Muscle of leg (tissue), 11 donors: Measurements from ENCODE around the gene MGME1. TPM values are rescaled to one million over a fixed set of nuclear protein-coding genes. Genes with fewer than 3 reads are reported as not detected.
A peak's percentile ranks its signal among the peaks of the same experiment; 100 is the strongest.

ENCODE experiments used
- DNase-seq: peaks from one replicate; pipeline ENCODE4 v3.0.0; 2013
- H3K27ac ChIP-seq: one replicate; pipeline ENCODE4 v1.5.1; 2013; ENCODE audit warnings: mild to moderate bottlenecking, low read length, control low read depth
- H3K27me3 ChIP-seq: one replicate; pipeline ENCODE4 v1.6.1; 2013; ENCODE audit warnings: low read length; ENCODE audit not compliant: control insufficient read depth, insufficient read depth
- H3K36me3 ChIP-seq: one replicate; pipeline ENCODE4 v1.6.1; 2013; ENCODE audit warnings: low read length; ENCODE audit not compliant: control insufficient read depth, insufficient read depth
- H3K4me1 ChIP-seq: one replicate; pipeline ENCODE4 v1.6.1; 2013; ENCODE audit warnings: low read length; ENCODE audit not compliant: control insufficient read depth, insufficient read depth
- H3K4me3 ChIP-seq: one replicate; pipeline ENCODE4 v1.5.1; 2013; ENCODE audit warnings: low read length, control low read depth
- H3K9me3 ChIP-seq: replicated peaks from 2 replicates; pipeline ENCODE4 v1.6.1; 2013; ENCODE audit warnings: low read depth, low read length; ENCODE audit not compliant: control insufficient read depth
- WGBS: methylation state at CpG from one replicate; pipeline ENCODE4 v1.1.5; 2013; ENCODE audit warnings: missing lambda C conversion rate; ENCODE audit not compliant: insufficient coverage; 5-methylcytosine and 5-hydroxymethylcytosine counted together
- polyA plus RNA-seq, 8 donors: library from polyadenylated mRNA; unstranded; fragments of 120-200 nt; gene quantifications; one replicate each; pipeline versions ENCODE4 v1.2.1 to v1.2.3, GENCODE V29; 2013; ENCODE audit warnings: inconsistent platforms in 1 of 8, low replicate concordance in 1 of 8; ENCODE audit not compliant: insufficient read length in 8 of 8, insufficient read depth in 1 of 8
- total RNA-seq: library from RNA; stranded (reverse); fragments of 120-200 nt; gene quantifications from one replicate; pipeline ENCODE4 v1.2.4, GENCODE V29; 2013

Gene MGME1
- total and polyA plus RNA-seq, 9 donors = 10.4 to 23.9 (median 19.5) TPM

DNA sequence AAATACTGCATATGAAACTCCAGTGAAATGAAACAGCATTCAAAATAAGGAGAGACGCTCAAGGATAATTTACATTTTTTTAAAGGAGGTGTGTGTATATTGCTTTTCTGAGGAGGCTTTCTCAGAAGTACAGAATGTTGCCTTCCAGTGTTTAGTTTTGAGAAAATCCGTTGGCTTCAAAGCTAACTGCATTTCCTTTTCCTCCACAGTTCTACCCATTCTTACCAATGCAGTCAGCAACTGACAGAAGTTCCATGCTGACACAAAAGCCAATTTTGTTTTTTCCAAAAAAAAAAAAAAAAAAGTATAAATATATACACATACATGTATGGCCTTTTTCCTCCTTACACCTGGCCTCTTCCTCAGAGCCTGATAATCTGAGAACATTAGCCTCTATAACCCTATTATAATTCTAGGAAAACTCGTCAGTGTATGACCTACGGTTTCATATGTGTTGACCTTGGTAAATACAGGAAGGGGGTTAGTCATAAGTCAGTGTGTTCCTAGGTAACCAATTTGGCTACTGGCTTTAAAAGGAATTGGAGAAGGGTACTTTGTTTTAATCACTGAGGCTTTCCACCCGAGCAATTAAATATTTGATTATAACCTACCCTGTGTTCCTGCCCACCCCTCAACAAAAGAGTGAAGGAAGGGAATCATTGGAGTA is 24.2 kb downstream of the MGME1 start:
- 80% methylated on average over 1 of the region's 5 CpGs for WGBS
- Histone ChIP-seq H3K36me3 (peaks cover 19% of the 10 kb centered on the region), H3K4me1 (peaks cover 2% of the 10 kb centered on the region), H3K27me3 (no peaks in the 10 kb centered on the region), H3K4me3 (no peak overlapping the region), H3K9me3 (no peaks in the 10 kb centered on the region), H3K27ac (no peak overlapping the region)
- no peak for DNase-seq

DNA sequence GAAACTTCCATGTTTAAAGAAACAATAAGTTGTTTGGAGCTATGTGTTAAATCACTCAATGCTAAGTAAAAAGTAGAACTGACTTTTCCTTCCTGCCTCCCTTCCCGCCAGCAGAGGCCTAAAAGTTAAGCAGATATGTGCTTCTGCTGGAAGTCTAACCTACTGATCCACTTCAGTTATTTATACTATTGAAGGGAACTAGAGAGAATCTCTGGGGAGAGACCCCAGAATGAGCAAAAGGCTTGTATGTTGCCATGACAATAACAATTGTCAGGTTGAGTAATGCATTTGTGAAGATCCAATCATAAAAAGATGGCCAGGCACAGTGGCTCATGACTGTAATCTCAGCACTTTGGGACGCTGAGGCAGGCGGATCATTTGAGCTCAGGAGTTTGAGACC is 24.7 kb downstream of the MGME1 start:
- no CpG with 5 or more reads among the region's 3 CpGs for WGBS
- peaks cover 2% of the 10 kb centered on the region for H3K4me1 ChIP-seq
- no peak overlapping the region for H3K27ac ChIP-seq
- no peaks in the 10 kb centered on the region for H3K27me3 ChIP-seq
- no peak overlapping the region for H3K4me3 ChIP-seq
- DNase-seq = no peak
- no peaks in the 10 kb centered on the region for H3K9me3 ChIP-seq
- H3K36me3 ChIP-seq = peaks cover 19% of the 10 kb centered on the region

DNA sequence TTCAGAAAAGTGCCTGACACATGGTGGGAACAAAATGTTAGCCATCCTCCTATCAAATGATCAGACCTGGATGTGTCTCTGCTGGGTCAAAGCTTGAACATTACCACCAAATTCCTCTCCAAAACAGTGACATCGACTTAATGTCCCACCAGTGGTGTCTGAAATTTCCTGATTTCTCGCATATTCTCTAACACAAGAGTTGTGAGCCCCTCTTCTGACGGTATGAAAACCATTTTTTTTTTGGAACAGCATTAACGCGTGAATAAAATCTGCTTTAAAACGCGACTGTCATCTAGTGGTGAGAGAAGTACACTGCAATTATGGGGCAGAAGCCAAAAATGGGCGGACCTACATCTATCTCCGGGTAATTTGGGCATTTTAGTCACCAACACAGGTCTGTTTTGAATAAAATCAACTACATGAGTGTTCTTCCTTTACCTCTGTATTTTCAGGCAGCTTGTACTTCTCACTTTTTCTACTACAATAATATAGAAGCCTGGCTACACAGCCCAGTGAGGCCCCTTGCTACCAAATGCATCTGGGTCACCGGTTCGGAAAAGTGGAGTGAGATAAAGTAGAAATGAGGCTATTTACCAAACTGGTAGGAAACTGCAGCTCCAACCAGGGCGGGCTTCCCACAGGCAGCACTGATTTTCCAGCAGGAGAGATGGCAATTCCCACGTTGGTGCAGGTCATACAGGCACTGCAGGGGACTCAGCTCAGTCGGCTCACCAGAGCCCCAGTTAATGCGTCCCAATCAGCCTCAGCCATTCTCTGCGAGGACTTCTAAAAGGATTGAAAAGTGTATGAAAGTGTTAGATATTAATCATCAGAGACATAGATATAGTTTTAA is 27.4 kb downstream of the MGME1 start:
- 18% methylated on average over 8 of the region's 16 CpGs for WGBS
- H3K4me3 ChIP-seq = no peak overlapping the region

DNA sequence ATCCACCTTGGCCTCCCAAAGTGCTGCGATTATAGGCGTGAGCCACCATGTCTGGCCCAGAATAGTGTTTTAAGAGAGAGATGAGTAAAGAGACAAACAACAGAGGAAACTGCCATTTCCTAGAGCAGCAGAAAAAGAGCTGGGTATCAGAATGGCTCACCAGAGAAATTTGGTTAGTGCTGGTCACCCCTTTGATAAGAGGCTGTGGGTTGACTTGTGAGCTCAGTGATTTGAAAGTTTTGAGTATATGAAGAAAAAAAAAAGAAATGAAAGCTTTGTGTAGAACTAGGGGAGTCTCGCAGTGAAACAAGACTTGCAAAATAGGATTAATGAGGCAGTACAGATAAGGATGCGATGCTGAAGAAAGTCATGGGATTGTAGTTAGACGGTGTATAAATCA is 29.6 kb downstream of the MGME1 start:
- H3K36me3 ChIP-seq = no peaks in the 10 kb centered on the region
- peaks cover 3% of the 10 kb centered on the region for H3K4me1 ChIP-seq
- WGBS = 99% methylated on average over 5 of the region's 5 CpGs
- no peak for DNase-seq
- no peaks in the 10 kb centered on the region for H3K27me3 ChIP-seq
- no peak overlapping the region for H3K4me3 ChIP-seq
- no peak overlapping the region for H3K27ac ChIP-seq
- H3K9me3 ChIP-seq = no peaks in the 10 kb centered on the region

More for the DNA sequence above, 27.4 kb downstream of the MGME1 start:
- Histone ChIP-seq H3K27ac (no peak overlapping the region), H3K27me3 (no peaks in the 10 kb centered on the region), H3K9me3 (no peaks in the 10 kb centered on the region), H3K36me3 (no peaks in the 10 kb centered on the region), H3K4me1 (peaks cover 2% of the 10 kb centered on the region)
- DNase-seq = peak; percentile 80

DNA sequence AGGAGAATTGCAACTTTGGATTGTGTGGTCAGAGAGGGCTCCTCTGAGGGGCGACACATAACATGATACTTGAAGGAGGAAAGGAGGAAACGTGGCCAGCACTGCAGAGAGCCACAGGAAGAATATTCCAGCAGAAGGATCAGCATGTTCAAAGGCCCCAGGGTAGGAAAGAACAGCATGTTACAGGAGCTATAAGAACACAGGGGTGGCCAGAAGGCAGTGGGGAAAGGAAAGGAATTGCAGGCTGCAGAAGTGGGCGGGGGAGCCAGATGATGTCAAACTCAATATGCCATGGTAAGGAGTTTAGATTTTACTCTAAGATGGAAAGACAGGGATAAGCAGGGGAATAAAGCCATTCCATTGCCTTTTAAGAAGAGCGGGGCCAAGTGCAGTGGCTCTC is 30.7 kb downstream of the MGME1 start:
- 58% methylated on average over 3 of the region's 4 CpGs for WGBS
- Histone ChIP-seq H3K4me1 (peaks cover 12% of the 10 kb centered on the region), H3K36me3 (no peaks in the 10 kb centered on the region), H3K27ac (no peak overlapping the region), H3K9me3 (no peaks in the 10 kb centered on the region), H3K4me3 (no peak overlapping the region), H3K27me3 (no peaks in the 10 kb centered on the region)
- no peak for DNase-seq

DNA sequence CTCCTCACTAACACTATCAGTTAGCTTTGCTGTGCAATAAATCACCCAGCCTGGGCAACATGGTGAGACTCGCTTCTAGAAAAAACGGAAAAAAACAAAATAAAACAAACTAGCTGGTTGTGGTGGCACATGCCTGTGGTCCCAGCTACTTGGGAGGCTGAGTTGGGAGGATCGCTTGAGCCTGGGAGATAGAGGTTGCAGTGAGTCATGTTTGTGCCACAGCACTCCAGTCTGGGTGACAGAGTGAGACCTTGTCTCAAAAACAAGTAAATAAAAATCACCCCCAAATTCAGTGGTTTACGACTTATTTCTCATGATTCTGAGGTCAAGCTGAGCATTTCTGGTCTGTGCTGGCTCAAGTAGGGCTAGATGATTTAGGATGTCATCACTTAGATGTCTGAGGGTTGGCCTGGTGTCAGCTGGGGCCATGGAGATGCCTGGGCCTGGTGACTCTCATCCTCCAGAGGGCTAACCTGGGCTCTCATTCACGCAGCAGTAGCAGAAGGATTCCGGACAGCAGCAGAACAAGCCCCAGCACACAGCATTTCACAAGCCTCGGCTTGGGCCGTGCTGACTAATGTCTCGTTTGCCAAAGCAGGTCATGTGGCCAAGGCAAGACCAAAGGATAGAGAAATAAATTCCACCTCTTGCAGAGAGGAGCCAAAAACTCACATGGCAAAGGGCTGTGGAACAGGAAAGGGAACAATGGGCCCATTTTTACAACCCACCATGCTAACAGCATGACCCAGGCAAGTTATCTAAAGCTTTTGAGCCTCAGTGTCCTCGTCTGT is 32.5 kb downstream of the MGME1 start:
- Histone ChIP-seq H3K36me3 (no peaks in the 10 kb centered on the region), H3K4me3 (no peak overlapping the region), H3K27ac (no peak overlapping the region), H3K27me3 (no peaks in the 10 kb centered on the region), H3K9me3 (no peaks in the 10 kb centered on the region), H3K4me1 (peaks cover 26% of the 10 kb centered on the region)
- WGBS = 83% methylated on average over 1 of the region's 10 CpGs
- peak; percentile 53 for DNase-seq

DNA sequence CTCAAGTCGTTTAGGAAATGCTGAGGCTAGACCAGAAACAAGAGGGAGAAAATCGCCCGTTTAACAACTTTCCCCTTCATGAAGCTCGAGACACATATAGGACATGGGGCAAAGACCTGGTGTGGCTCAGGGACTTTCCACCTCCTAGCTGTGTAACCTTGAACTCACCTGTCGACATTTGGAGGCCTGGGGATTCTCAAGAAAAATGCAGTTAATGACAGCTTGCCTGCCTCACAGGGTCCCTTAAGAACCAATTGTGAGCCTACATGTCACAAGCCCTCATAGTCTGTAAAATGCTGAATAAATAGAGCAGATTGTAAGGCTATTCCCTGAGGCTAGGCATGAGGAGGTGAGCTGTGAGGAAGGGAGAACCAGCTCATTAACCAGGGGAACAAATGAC is 35.1 kb downstream of the MGME1 start:
- Histone ChIP-seq H3K27ac (peak overlapping the region; percentile 39), H3K4me3 (no peak overlapping the region), H3K27me3 (no peaks in the 10 kb centered on the region), H3K4me1 (peaks cover 44% of the 10 kb centered on the region), H3K9me3 (no peaks in the 10 kb centered on the region), H3K36me3 (no peaks in the 10 kb centered on the region)
- WGBS = 44% methylated on average over 1 of the region's 5 CpGs
- no peak for DNase-seq

DNA sequence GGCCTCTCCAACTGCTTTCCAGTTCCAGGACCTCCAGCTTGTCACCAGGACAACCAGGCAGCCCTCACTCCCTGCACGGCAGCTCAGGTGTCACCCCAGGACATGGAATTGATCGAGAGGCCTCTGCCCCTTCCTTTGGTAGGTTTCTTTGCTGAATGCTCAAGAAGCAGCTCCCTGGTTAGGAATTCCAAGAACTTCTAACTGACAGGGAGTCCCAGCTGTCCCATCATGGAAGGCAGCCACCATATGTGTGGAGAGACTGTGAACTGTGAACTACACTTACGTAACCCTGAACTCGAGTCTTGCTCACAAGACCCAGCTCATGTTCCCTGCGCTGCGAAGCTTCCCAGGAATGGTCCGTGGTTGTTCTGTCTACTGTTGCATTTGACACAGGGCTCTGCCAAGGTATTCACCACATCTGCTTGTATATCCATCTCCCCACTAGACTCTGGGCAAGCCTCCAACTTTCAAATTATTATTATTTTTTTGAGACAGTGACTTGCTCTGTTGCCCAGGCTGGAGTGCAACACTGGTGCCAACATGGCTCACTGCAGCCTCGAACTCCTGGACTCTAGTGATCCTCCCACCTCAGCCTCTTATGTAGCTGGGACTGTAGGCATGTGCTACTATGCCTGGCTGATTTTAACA is 35.7 kb downstream of the MGME1 start:
- Histone ChIP-seq H3K27ac (peak overlapping the region; percentile 39), H3K36me3 (no peaks in the 10 kb centered on the region)
- peak; percentile 73 for DNase-seq

DNA sequence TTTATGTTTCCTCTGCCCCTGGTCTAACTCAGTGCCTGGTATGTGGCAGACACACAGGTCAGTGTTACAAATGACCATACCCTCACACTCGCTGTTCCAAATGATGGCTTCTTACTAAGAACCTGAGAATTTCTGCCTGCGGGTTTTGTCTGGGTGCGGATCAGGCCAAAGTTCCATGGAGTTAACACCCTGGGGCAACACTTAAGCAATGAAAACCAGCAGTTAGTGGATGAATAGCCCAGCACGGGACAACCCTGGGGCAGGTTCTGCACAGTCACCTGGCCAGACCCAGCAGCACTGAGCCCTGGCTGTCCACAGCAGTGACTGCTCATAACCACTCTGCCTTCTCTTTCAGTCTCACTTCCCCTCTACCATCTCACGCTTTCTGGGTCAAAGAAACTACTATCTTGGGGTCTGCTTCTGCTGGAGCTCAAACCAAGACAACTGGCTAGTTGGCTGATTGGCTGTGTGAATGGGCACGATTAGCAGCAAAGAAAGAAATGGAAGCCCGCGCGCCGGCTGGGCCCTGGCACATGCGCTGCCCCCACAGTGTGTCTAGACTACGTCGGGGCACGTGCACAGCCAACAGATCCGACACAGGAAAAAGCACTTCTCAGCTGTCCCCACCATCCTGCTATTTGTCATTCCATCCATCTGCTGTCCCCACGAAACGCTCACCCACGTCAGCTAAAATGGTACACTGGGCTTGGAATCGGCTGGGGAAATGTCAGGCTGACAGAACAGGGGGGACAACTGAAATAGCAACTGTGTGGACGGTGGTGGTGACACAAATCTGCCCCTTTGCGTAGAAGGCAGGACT is 36.6 kb downstream of the MGME1 start:
- 72% methylated on average over 12 of the region's 21 CpGs for WGBS

More for the DNA sequence above, 35.7 kb downstream of the MGME1 start:
- no peak overlapping the region for H3K4me3 ChIP-seq
- peaks cover 48% of the 10 kb centered on the region for H3K4me1 ChIP-seq
- no peaks in the 10 kb centered on the region for H3K27me3 ChIP-seq
- H3K9me3 ChIP-seq = no peaks in the 10 kb centered on the region
- 53% methylated on average over 4 of the region's 8 CpGs for whole genome bisulfite sequencing

More for the DNA sequence above, 36.6 kb downstream of the MGME1 start:
- no peaks in the 10 kb centered on the region for H3K27me3 ChIP-seq
- H3K9me3 ChIP-seq = no peaks in the 10 kb centered on the region
- peak overlapping the region; percentile 63 for H3K27ac ChIP-seq
- H3K36me3 ChIP-seq = no peaks in the 10 kb centered on the region
- peaks cover 48% of the 10 kb centered on the region for H3K4me1 ChIP-seq
- H3K4me3 ChIP-seq = no peak overlapping the region
- DNase-seq = peak; percentile 41
